GM18951 (cell line): Measurements from ENCODE around the gene TMCC1.

Experiments used
- POLR2A ChIP-seq: IDR thresholded peaks from 4 replicates; pipeline ENCODE4 v1.6.1; 2011; ENCODE audit warnings: mild to moderate bottlenecking; ENCODE audit not compliant: insufficient read length, insufficient read depth; ENCODE audit errors: extremely low read depth
- in situ Hi-C: fragments of 300-500 bp; cut with MboI; formaldehyde crosslinking; loops from one replicate; pipeline ENCODE4 v1.12.0; 2022; ENCODE audit warnings: low sequenced_read_pairs, mixed read lengths, inconsistent platforms; ENCODE audit not compliant: unreplicated experiment

TMCC1 gene

DNA sequence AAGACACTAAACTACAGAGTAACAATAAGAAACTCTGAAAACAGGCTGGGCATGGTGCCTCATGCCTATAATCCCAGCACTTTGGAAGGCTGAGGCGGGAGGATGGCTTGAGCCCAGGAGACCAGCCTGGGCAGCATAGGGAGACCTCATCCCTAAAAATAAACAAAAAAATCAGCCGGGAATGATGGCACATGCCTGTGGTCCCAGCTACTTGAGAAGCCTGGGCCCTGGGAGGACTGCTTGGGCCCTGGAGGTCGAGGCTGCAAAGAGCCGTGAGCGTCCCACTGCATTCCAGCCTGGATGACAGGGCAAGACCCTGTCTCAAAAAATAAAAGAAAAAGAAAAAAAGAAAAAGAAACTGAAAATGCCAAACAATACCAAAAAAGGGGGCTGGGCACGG is 55.4 kb downstream of the TMCC1 start:
- no peak for TF ChIP-seq POLR2A
- in situ Hi-C loops: loop anchor here (25.0 kb wide), 1 partner anchor 351 kb away; no protein-coding TSS in a partner anchor

DNA sequence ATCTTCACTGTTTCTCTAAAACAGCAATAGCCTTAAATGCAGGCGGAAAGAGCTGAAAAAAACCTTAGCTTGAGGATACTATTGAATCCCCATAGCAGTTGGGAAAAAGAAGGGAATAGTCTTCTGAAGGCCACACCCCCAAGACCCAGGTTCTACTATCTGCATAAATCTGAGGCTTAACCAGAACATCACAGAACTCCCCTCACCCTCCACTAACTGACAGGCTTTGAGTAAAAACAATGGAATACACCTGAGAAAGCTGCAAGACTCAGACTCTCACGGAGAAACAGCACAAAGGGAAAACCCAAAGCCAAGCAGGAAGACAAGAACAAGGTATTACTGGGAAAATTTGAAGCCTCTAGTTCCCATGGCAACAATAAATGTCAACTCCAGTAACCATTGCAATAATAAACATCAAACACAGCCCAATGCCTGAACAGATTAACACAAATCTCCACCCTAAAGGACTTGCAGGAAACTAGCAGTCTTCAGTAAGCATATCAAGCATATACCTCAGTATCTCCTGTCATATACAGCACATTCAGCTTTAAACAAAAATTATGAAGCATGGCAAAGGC is 56.4 kb downstream of the TMCC1 start:
- in situ Hi-C loops: loop anchor here (25.0 kb wide), 1 partner anchor 350 kb away; no protein-coding TSS in a partner anchor
- no peak for TF ChIP-seq POLR2A

DNA sequence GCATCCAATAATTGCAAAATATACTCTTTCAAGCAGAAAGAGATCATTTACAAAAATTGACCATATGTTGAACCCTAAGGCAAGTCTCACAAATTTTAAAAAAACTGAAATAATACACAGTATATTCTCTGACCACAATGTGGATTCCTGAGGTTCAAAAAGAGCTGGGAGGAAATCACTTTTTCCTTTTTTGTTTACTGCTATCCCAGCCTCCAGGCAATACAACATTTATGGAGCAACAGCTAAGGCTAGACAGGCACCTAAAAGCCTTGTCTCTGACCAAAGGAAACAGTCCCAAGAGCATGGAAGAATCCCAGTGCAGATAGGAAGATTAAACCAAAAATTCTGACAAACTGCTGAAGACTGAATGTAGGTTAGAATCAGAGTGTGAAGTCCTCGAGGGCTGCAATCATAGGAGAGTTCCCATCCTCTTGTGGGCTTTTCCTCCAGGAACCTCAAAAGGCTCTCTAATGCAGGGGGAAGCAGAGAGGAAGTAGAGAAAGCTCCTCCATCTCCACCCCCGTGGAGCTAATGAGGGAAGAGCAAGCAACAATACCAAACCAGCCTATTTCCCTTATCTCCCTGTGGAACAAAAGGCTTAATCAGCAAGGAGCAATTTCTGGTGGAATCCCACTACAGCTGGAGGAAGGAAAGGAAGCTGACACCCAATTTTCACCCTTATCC is 57.0 kb downstream of the TMCC1 start:
- in situ Hi-C loops: loop anchor here (25.0 kb wide), 1 partner anchor 349 kb away; no protein-coding TSS in a partner anchor
- TF ChIP-seq POLR2A: no peak

DNA sequence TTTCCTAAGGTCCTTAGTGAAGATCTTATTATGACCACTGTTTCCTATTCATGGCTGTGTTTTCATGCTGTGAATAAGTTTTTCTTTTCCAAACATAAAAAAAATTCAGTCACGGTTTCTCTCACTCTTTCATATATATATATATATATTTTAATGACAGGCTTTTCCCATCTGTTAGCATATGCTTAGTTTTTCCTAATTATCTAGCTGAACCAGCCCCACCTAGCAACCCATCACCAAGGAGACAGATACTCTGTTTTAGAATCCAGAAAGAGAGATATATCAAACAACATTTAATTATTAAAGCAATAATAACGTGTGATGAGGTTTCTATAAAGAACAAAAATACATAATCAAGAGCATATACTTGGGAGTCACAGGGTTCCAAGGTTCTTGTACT is 58.3 kb downstream of the TMCC1 start:
- no peak for TF ChIP-seq POLR2A
- in situ Hi-C loops: loop anchor here (25.0 kb wide), 1 partner anchor 348 kb away; no protein-coding TSS in a partner anchor

DNA sequence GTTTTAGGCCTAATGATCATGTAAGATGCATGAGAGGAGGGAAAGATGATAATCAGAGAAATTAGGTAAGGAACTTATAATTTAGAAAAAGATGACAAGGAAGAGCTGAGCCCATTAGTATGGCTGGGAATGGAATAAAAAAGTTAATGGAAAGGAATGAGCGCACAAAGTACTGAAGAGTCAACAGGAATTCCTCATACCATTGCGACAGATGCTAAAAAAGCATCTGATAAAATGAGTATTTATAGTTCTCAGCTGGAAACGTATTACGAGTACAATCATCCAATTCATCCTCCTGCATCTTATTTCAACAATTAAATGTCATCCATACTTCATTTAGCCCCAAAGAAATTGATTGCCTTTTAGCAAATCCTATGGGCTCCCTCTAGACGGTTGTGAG is 58.9 kb downstream of the TMCC1 start:
- in situ Hi-C loops: loop anchor here (25.0 kb wide), 1 partner anchor 347 kb away; no protein-coding TSS in a partner anchor
- TF ChIP-seq POLR2A: no peak

DNA sequence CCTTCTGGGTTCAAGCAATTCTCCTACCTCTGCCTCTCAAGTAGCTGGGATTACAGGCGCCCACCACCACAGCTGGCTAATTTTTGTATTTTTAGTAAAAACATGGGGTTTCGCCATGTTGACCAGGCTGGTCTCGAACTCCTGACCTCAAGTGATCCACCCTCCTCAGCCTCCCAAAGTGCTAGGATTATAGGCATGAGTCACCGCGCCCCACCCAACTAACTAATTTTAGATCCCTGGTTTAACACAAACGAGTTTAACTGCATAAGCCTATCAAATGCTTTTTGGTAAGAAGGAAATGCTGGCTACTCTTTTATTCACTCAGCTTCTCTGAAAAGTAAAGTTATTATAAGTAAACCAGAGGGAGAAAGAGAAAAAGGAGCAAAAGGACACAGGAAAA is 61.6 kb downstream of the TMCC1 start:
- in situ Hi-C loops: loop anchor here (25.0 kb wide), 1 partner anchor 345 kb away; no protein-coding TSS in a partner anchor

DNA sequence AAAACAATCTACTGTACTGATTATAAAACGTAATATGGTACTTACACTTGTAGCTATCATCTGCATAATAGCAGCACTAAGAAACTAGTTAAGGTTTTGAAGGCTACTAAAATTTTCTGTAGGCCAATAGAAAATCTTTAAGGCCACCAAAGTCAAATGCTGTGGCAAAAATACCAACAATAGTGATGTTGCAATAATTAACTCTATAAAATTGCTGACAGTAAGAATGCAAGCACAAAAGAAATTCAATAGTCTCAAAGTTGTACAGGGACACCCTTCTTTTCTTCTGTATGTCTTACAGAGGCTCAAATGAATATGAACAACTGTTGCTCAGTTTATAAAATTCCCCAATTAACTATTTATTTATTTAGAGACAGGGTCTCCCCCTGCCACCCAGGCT is 62.0 kb downstream of the TMCC1 start:
- in situ Hi-C loops: loop anchor here (25.0 kb wide), 1 partner anchor 344 kb away; no protein-coding TSS in a partner anchor
- no peak for TF ChIP-seq POLR2A

DNA sequence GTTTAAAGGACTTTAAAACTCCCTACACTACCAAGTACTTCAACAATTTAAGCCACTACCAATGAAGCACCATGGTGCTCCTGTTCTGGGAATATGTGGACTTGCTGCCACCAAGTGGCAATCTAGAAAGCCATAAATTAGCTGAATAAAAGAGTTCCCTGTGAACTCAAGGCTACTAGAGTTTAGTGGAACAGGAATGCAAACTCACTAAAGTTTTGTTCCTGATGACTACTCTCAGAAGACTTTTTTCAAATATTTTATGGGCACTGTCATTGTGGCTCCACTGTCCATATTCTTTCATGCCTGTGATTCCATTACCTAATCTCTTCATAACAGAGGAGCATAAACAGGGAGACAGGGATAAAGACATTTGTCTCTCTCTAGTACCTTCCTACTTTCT is 63.9 kb downstream of the TMCC1 start:
- in situ Hi-C loops: loop anchor here (25.0 kb wide), 1 partner anchor 342 kb away; no protein-coding TSS in a partner anchor

DNA sequence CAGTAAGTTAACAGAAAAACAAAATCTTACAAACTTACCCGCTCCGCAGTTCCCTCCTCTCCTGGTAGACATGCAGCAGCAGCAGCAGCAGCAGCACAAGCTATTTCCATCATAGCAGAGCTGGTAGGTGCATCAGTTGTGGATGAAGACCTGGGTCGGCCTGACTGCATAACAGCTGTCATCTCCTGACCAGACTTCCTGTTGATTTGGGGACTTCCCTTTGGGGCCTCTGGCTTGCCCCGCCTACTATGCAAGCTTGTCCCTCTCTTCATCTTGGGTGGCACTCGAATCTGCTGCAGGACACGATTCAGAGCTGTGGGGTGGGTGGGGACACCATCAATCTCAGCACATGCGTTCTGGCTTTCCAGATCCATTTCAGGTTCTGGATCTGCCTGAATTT is 65.7 kb downstream of the TMCC1 start:
- in situ Hi-C loops: loop anchor here (25.0 kb wide), 1 partner anchor 340 kb away; no protein-coding TSS in a partner anchor
- no peak for TF ChIP-seq POLR2A

More for the DNA sequence above, 63.9 kb downstream of the TMCC1 start:
- TF ChIP-seq POLR2A: no peak

DNA sequence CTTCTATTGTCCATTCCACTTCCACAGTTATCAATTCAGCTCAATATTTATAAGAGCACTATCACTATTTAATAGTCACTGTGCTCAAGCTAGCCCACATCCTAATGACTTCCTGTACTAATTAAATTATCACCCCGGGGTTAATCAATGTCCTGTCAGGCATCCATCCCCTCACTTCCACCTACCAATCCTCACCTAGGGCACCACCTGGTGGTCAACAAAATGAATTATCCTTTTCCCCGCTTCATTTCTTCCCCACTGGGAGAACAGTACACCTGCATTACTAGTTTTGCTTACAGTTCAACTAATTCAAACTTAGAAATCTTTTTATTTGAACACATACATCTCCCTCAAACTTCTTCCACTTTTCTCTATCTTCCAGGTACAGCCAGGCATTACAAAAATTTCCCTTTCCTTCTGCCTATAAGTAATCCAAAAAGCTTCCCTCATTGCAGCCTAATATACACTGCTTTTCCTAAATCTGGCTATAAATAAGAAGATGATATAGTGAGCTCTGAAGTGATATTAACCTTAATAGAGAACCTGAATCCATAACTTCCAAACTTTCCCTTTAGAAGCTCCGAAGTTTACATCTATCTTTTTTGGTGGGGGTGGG is 68.5 kb downstream of the TMCC1 start:
- in situ Hi-C loops: loop anchor here (5.0 to 25.0 kb wide), 2 partner anchors 173 to 338 kb away; no protein-coding TSS in a partner anchor
- TF ChIP-seq POLR2A: no peak

DNA sequence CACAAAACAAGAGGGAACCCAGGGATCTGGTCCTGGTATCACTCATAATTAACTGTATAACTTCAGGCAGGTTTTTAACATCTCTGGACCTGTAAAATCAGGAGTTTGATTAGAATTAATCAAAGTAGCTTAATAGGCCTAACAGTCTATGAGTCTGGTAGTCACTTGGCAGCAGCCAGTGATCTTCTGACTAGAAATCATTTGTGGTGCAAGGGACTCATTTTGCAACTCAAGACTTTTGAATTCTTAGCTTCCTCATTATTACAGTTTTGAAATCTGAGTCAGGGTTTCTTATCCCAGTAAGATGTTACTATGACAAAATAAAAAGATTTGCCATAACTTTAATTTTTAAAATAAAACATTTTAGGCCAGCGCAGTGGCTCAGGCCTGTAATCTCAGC is 70.8 kb downstream of the TMCC1 start:
- in situ Hi-C loops: loop anchor here (5.0 kb wide), 1 partner anchor 170 kb away; no protein-coding TSS in a partner anchor

DNA sequence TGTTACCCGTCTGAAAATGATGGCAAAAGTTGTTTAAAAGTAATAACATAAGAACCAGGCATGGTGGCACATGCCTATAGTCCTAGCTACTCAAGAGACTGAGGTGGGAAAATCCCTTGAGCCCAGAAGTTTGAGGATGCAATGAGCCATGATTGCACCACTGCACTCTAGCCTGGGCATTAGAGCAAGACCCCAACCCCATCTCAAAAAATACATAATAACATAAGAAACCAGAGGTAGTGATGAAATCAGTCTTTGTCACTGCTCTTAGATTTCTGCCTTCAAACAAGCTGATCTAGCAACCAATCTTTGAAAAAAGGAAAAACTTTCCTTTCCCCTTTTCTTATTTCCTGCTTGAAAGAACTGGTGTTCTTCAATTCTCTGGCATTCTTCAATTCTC is 71.3 kb downstream of the TMCC1 start:
- TF ChIP-seq POLR2A: no peak
- in situ Hi-C loops: loop anchor here (5.0 kb wide), 1 partner anchor 170 kb away; no protein-coding TSS in a partner anchor

More for the DNA sequence above, 70.8 kb downstream of the TMCC1 start:
- no peak for TF ChIP-seq POLR2A

DNA sequence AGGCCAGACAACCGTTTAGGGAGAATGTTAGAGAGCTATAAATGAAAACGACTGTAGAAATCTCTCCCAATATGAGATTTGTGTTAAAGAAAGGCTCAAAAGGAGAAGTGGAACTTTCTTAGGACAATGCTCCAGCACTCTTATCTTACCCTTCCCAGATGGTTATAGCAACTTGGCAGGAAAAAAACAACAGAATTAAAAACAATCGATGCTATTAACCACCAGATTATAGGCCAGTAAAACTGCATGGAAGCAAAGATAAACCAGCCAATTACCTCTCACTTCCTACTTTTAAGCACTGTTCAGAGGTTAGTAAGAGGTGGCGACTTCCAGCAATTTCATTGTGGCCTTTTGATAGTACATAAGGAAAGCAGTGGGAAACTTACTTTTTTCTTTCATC is 72.9 kb downstream of the TMCC1 start:
- in situ Hi-C loops: loop anchor here (5.0 kb wide), 1 partner anchor 168 kb away; no protein-coding TSS in a partner anchor
- no peak for TF ChIP-seq POLR2A
